Neural cell (in vitro differentiated cells): Measurements from ENCODE around the gene HBG1. TPM values are rescaled to one million over a fixed set of nuclear protein-coding genes. Genes with fewer than 3 reads are reported as not detected.

Source experiments
- H2AFZ ChIP-seq: fragments of 200-600, 300-800 bp; sonication (generic), shearing (Covaris generic); 2 replicates; pipeline ENCODE4 v1.6.0; 2014; ENCODE audit warnings: low read depth, mild to moderate bottlenecking, antibody characterized with exemption, low read length, moderate library complexity
- H3F3A ChIP-seq: fragments of 200-600 bp; shearing (Covaris generic); 2 replicates; pipeline ENCODE4 v1.6.1; 2016; ENCODE audit warnings: mild to moderate bottlenecking, moderate library complexity, mixed read lengths, antibody characterized with exemption, low read length; ENCODE audit not compliant: insufficient read depth, poor library complexity, severe bottlenecking
- H3K27ac ChIP-seq: fragments of 200-600, 300-800 bp; sonication (generic), shearing (Covaris generic); 2 replicates; pipeline ENCODE4 v1.5.1; 2014; ENCODE audit warnings: mild to moderate bottlenecking, low read length, moderate library complexity
- H3K27me3 ChIP-seq: fragments of 300-800, 200-600 bp; sonication (generic), shearing (Covaris generic); 2 replicates; pipeline ENCODE4 v1.6.0; 2014; ENCODE audit warnings: mild to moderate bottlenecking, low read depth, low read length, moderate library complexity; ENCODE audit not compliant: insufficient read depth
- H3K36me3 ChIP-seq: fragments of 300-800, 200-600 bp; sonication (generic), shearing (Covaris generic); 2 replicates; pipeline ENCODE4 v1.5.1; 2014; ENCODE audit warnings: mild to moderate bottlenecking, antibody characterized with exemption, low read length, moderate library complexity; ENCODE audit not compliant: insufficient read depth
- H3K4me2 ChIP-seq: fragments of 300-800, 200-600 bp; sonication (generic), shearing (Covaris generic); 2 replicates; pipeline ENCODE4 v1.6.0; 2014; ENCODE audit warnings: mild to moderate bottlenecking, low read length
- H3K4me3 ChIP-seq: fragments of 300-800, 200-600 bp; sonication (generic), shearing (Covaris generic); 2 replicates; pipeline ENCODE4 v1.5.1; 2014; ENCODE audit warnings: mild to moderate bottlenecking, low read length, moderate library complexity
- H3K79me2 ChIP-seq: fragments of 200-600 bp; shearing (Covaris generic); replicated peaks from 2 replicates; pipeline ENCODE4 v1.6.0; 2014; ENCODE audit warnings: mild to moderate bottlenecking, low read length, moderate library complexity; ENCODE audit not compliant: insufficient read depth
- H3K9ac ChIP-seq: fragments of 300-800, 200-600 bp; sonication (generic), shearing (Covaris generic); 2 replicates; pipeline ENCODE4 v1.6.1; 2016; ENCODE audit warnings: mild to moderate bottlenecking, low read length, mixed read lengths
- H3K9me2 ChIP-seq: fragments of 200-600 bp; shearing (Covaris generic); 2 replicates; pipeline ENCODE4 v1.6.1; 2016; ENCODE audit warnings: mild to moderate bottlenecking, low read length, mixed read lengths; ENCODE audit not compliant: insufficient read depth
- H3K9me3 ChIP-seq: fragments of 200-600, 300-800 bp; sonication (generic), shearing (Covaris generic); 2 replicates; pipeline ENCODE4 v1.6.1; 2016; ENCODE audit warnings: mild to moderate bottlenecking, mixed run types, low read length, moderate library complexity, mixed read lengths
- H4K20me1 ChIP-seq: fragments of 200-600 bp; shearing (Covaris generic); 2 replicates; pipeline ENCODE4 v1.6.1; 2016; ENCODE audit warnings: mild to moderate bottlenecking, mixed run types; ENCODE audit not compliant: insufficient read depth
- CTCF ChIP-seq: fragments of 450-650 bp; IDR thresholded peaks from 2 replicates; pipeline ENCODE4 v1.5.1; 2014; ENCODE audit warnings: antibody characterized with exemption, mild to moderate bottlenecking, moderate library complexity; ENCODE audit not compliant: poor library complexity, severe bottlenecking
- EP300 ChIP-seq: fragments of 450-650 bp; conservative IDR thresholded peaks from 2 replicates; pipeline ENCODE4 v1.6.1; 2014; ENCODE audit warnings: antibody characterized with exemption, mild to moderate bottlenecking, moderate library complexity; ENCODE audit not compliant: poor library complexity, severe bottlenecking
- EZH2 ChIP-seq: fragments of 200-600, 300-800 bp; shearing (Covaris generic), sonication (generic); IDR thresholded peaks from 2 replicates; pipeline ENCODE4 v1.6.1; 2014; ENCODE audit warnings: antibody characterized with exemption, low read length, borderline replicate concordance, mild to moderate bottlenecking; ENCODE audit not compliant: insufficient read depth, poor library complexity, severe bottlenecking
- MXI1 ChIP-seq: fragments of 450-650 bp; conservative IDR thresholded peaks from 2 replicates; pipeline ENCODE4 v1.6.1; 2014; ENCODE audit warnings: antibody characterized with exemption, mild to moderate bottlenecking; ENCODE audit not compliant: poor library complexity, severe bottlenecking
- POLR2AphosphoS5 ChIP-seq: IDR thresholded peaks from 2 replicates; pipeline ENCODE4 v1.6.1; 2012
- RAD21 ChIP-seq: fragments of 450-650 bp; conservative IDR thresholded peaks from 2 replicates; pipeline ENCODE4 v1.6.1; 2014; ENCODE audit warnings: antibody characterized with exemption, mild to moderate bottlenecking, moderate library complexity
- REST ChIP-seq: IDR thresholded peaks from 2 replicates; pipeline ENCODE4 v1.6.1; 2012; ENCODE audit warnings: borderline replicate concordance
- SMC3 ChIP-seq: fragments of 450-650 bp; conservative IDR thresholded peaks from 2 replicates; pipeline ENCODE4 v1.6.1; 2014; ENCODE audit warnings: antibody characterized with exemption, mild to moderate bottlenecking, moderate library complexity; ENCODE audit not compliant: poor library complexity
- TAF1 ChIP-seq: IDR thresholded peaks from 2 replicates; pipeline ENCODE4 v1.6.1; 2012; ENCODE audit warnings: low read depth
- polyA plus RNA-seq: library from polyadenylated mRNA; depleted of rRNA; stranded (reverse); fragments of >200 nt; gene quantifications from 2 replicates; pipeline ENCODE4 v1.2.3, GENCODE V29; 2014

The HBG1 gene
- polyA plus RNA-seq, 1 donor from 2014 or later, result not detected

GRCh38 chr11:5247472-5248192 is 2.0 kb downstream of the HBG1 start:
- no peak overlapping the region for H3K27ac ChIP-seq
- no peak overlapping the region for H3K4me3 ChIP-seq
- H2AFZ ChIP-seq, result no peak overlapping the region
- no peaks in the 10 kb centered on the region for H3K79me2 ChIP-seq
- no peaks in the 10 kb centered on the region for H3K27me3 ChIP-seq
- H3K36me3 ChIP-seq, result no peaks in the 10 kb centered on the region
- H3F3A ChIP-seq, result no peaks in the 10 kb centered on the region
- no peaks in the 10 kb centered on the region for H3K9me3 ChIP-seq
- TF ChIP-seq TAF1, result no peak
- no peak for TF ChIP-seq SMC3
- TF ChIP-seq RAD21, result no peak
- TF ChIP-seq POLR2AphosphoS5, result no peak
- TF ChIP-seq EZH2, result no peak
- TF ChIP-seq REST, result no peak
- TF ChIP-seq EP300, result no peak
- no peak for TF ChIP-seq MXI1
- TF ChIP-seq CTCF, result no peak
- no peaks in the 10 kb centered on the region for H3K9me2 ChIP-seq
- H3K4me2 ChIP-seq, result no peak overlapping the region
- no peak overlapping the region for H3K9ac ChIP-seq
- no peaks in the 10 kb centered on the region for H4K20me1 ChIP-seq

- H3K9me3 ChIP-seq, result no peaks in the 10 kb centered on the region
- H3K27ac ChIP-seq, result no peak overlapping the region
- H3K79me2 ChIP-seq, result no peaks in the 10 kb centered on the region
- H3F3A ChIP-seq, result no peaks in the 10 kb centered on the region
- H3K4me2 ChIP-seq, result no peak overlapping the region
- no peaks in the 10 kb centered on the region for H3K27me3 ChIP-seq
- no peaks in the 10 kb centered on the region for H4K20me1 ChIP-seq
- H3K9ac ChIP-seq, result no peak overlapping the region
- no peak overlapping the region for H2AFZ ChIP-seq
- no peak for TF ChIP-seq SMC3
- no peak for TF ChIP-seq EP300
- TF ChIP-seq CTCF, result no peak
- TF ChIP-seq REST, result no peak
- no peak for TF ChIP-seq MXI1
- no peak for TF ChIP-seq TAF1
- TF ChIP-seq RAD21, result no peak
- no peak for TF ChIP-seq POLR2AphosphoS5
- no peak for TF ChIP-seq EZH2
- no peaks in the 10 kb centered on the region for H3K9me2 ChIP-seq
- H3K36me3 ChIP-seq, result no peaks in the 10 kb centered on the region
- H3K4me3 ChIP-seq, result no peak overlapping the region
Measured at GRCh38 chr11:5246772-5247471, 2.7 kb downstream of the HBG1 start.
